GM20000 (cell line): ENCODE measurements around the gene SRSF2.

ENCODE experiments used
- DNase-seq: peaks from one replicate; pipeline ENCODE4 v3.0.0; 2012; ENCODE audit warnings: low spot score
- CTCF ChIP-seq: IDR thresholded peaks from 2 replicates; pipeline ENCODE4 v1.5.1; 2012; ENCODE audit warnings: mild to moderate bottlenecking, control low read depth; ENCODE audit errors: extremely low read depth, missing control alignments

SRSF2 gene

GRCh38 chr17:76707985-76708807, 28.9 kb downstream of the SRSF2 start:
- TF ChIP-seq CTCF: no peak
- DNase-seq: no peak

GRCh38 chr17:76706817-76707216, 30.3 kb downstream of the SRSF2 start:
- TF ChIP-seq CTCF: no peak
- no peak for DNase-seq

GRCh38 chr17:76704805-76705204, 32.3 kb downstream of the SRSF2 start:
- DNase-seq: no peak
- no peak for TF ChIP-seq CTCF

GRCh38 chr17:76702941-76703637, 34.0 kb downstream of the SRSF2 start:
- no peak for TF ChIP-seq CTCF
- DNase-seq: no peak

- TF ChIP-seq CTCF: no peak
- no peak for DNase-seq
These were observed 35.1 kb downstream of the SRSF2 start for GRCh38 chr17:76702076-76702475.

GRCh38 chr17:76701471-76701967, 35.6 kb downstream of the SRSF2 start:
- no peak for DNase-seq
- no peak for TF ChIP-seq CTCF
